GM12864 (cell line): ENCODE measurements around the gene DNAJC6.

ENCODE experiments used
- DNase-seq: peaks from one replicate; pipeline ENCODE4 v3.0.0-alpha.2; 2011; ENCODE audit warnings: low read depth
- H3K4me3 ChIP-seq: 2 replicates; pipeline ENCODE4 v1.5.1; 2011; ENCODE audit warnings: mild to moderate bottlenecking, low read depth, low read length, control low read depth
- TF ChIP-seq, protein P1 (sequence below): IDR thresholded peaks from 2 replicates; pipeline ENCODE4 v1.5.1; 2011; ENCODE audit warnings: low read depth, mild to moderate bottlenecking, moderate library complexity, low read length, control low read depth, inconsistent platforms; ENCODE audit errors: missing control alignments

The DNAJC6 gene

DNA sequence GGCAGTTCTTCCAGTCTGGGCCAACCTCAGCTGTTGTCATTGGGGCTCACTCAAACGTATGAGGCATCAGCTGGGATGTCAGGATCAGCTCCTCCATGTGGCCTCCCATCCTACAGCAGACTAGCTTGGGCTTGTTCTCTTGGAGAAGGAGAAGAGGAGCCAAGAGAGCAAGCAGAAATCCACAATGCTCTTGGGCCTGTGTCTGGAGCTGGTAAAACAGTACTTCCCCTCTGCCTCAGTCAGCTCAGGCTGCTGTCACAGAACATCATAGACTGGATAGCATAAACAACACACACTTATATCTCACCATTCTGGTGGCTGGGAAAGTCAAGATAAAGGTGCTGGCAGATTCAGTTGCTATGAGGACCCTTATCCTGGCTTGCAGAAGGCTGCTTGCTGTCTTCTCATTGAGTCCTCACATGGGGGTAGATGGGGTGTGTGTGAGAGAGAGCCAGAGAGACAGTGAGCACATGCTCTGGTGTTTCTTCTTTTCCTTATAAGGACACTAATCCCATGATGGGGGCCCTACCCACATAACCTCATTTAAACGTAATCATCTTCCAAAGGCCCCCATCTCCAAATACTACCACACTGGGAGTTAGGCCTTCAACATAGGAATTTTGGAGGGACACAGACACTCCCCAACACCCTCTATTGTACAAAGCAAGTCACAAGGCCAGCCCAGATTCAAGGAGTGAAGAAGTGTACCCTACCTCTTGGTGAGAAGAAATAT, 16.3 kb upstream of the DNAJC6 start:
- no peak overlapping the region for H3K4me3 ChIP-seq
- DNase-seq = no peak
- TF ChIP-seq, protein P1, sequence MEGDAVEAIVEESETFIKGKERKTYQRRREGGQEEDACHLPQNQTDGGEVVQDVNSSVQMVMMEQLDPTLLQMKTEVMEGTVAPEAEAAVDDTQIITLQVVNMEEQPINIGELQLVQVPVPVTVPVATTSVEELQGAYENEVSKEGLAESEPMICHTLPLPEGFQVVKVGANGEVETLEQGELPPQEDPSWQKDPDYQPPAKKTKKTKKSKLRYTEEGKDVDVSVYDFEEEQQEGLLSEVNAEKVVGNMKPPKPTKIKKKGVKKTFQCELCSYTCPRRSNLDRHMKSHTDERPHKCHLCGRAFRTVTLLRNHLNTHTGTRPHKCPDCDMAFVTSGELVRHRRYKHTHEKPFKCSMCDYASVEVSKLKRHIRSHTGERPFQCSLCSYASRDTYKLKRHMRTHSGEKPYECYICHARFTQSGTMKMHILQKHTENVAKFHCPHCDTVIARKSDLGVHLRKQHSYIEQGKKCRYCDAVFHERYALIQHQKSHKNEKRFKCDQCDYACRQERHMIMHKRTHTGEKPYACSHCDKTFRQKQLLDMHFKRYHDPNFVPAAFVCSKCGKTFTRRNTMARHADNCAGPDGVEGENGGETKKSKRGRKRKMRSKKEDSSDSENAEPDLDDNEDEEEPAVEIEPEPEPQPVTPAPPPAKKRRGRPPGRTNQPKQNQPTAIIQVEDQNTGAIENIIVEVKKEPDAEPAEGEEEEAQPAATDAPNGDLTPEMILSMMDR = no peak

DNA sequence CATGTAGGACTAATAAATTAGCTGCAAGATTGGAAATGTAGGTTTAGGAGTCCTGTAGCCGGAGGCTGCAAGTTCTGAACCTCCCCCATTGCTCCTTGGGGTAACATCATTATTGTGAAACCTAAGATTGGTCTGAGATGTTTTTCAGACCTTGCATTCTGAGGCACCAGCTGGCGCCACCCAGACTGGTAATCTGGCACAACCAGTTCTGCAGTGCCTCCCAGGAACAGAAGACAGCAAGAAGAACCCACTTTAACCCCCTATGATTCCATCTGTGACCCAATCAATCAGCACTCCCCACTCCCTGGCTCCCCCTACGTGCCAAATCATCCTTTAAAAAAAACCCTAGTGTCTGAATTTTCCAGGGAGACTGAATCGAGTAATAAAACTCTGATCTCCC, 11.6 kb upstream of the DNAJC6 start:
- H3K4me3 ChIP-seq = no peak overlapping the region
- TF ChIP-seq, protein P1 = no peak
- no peak for DNase-seq

DNA sequence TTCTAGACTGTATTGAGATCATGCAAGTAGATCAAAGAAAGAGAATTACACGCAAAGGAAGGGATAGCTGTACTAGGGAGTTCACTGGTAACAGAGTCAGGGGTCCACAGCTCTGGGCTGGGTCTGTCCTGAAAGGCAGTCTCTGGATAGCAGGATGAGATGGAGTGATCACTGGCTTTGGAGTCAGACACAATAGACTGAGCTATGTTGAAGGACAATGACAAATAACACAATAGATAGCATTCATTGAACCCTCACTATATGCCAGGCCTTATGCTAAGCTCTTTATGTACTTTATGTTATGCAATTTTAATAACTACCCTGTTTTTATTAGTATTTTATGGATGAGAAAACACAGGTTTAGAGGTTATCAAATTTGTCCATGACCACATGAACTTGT, 10.0 kb upstream of the DNAJC6 start:
- DNase-seq = no peak
- H3K4me3 ChIP-seq = no peak overlapping the region
- TF ChIP-seq, protein P1 = no peak

DNA sequence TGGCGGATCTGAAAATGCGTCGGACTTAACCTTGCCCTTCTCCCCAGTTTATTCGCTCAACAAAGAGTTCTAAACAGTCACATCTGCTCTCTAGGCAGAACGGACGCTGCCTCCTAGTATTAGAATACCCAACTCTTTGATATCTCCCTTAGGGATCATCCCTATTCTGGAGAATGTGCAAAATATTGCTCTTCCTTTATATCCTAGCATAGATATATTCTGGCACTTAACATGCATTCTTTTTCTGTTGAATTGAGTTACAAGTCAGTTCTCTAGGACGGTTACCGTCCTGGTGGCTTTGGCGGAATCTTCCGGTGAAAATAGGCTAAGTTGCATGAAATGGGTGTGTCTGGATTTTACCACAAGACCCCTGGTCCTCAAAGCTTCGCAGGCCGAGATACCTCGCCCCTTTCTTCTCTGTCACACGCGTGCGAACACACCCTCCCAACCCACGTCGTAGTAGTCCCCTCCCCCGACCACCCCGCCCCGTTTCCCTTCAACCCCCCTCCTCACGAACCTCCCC, 501 bp upstream of the DNAJC6 start:
- TF ChIP-seq, protein P1 = no peak
- DNase-seq = no peak
- H3K4me3 ChIP-seq = no peak overlapping the region

DNA sequence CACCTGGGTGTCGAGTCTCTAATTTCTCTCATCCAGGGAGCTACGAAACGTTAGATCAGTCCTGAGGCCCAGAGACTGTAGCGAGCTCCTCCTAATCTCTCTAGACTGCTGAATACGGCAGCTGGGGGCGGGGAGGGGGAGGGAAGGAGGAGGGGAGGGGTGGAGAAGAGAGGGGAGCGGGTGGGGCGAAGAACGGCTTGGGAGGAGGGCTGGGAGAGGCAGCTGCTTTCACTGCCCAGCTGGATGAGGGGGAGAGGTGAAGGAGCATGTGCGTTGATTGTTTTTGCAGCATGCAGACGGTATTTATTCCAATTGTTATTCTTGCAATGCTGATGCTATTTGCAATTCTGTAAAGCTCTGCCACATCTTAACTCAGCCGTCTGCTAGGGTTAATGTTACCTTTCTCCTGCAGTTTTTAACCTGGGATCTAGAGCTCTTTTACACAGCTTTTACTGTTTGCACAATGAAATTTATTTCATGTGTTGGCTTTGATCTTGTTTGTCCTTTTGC, 790 bp downstream of the DNAJC6 start:
- no peak overlapping the region for H3K4me3 ChIP-seq
- DNase-seq = no peak
- TF ChIP-seq, protein P1 = no peak

DNA sequence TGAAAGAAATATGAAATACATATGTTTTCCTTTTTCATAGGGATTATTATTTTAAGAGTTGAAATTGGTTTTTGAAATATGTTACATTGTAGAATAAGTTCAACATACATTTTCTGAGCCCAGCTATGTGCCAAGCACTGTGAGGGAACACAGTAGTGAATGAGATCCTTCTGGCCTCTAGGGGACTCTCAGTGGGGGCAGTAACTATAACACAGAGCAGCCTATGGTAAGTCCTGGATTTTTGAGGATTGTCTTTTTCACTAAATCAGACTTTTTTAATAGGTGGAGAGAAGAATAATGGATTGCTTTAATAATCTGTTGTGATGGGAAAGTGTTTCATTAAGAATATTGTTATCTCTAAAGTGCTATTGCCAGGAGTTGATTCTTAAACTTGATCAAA, 2.4 kb downstream of the DNAJC6 start:
- DNase-seq = no peak
- H3K4me3 ChIP-seq = no peak overlapping the region
- TF ChIP-seq, protein P1 = peak; percentile 10

DNA sequence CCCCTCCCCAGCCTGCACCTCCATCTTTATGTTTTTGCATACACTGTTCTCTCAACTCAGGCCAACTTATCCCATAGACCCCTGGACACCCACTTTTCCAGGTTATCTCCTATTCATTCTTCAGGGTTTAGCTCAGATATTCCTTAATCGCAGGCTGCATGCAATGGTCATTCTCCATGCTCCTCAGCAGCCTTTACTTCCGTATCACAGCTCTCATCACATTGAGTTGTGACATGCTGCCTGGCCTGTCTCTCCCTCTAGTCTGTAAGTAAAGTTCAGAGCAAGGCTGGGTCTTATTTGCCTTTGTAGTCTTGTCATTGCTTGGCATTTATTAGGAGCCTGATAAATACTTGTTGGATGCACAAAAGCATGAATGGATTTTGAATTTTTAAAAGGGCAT, 6.9 kb downstream of the DNAJC6 start:
- TF ChIP-seq, protein P1 = no peak
- DNase-seq = no peak
- H3K4me3 ChIP-seq = no peak overlapping the region
